IPS-NIHi11 (cell line): ENCODE data around the gene TRAF6.
"Not testable (repeated sequence)": the region's sequence is repeated elsewhere in the genome, so short reads cannot be mapped to it uniquely, and the experiment has no call there.

Experiments
- DNase-seq: peaks from one replicate; pipeline ENCODE4 v3.0.0; 2012; ENCODE audit warnings: mixed read lengths, low spot score

Gene TRAF6, protein sequence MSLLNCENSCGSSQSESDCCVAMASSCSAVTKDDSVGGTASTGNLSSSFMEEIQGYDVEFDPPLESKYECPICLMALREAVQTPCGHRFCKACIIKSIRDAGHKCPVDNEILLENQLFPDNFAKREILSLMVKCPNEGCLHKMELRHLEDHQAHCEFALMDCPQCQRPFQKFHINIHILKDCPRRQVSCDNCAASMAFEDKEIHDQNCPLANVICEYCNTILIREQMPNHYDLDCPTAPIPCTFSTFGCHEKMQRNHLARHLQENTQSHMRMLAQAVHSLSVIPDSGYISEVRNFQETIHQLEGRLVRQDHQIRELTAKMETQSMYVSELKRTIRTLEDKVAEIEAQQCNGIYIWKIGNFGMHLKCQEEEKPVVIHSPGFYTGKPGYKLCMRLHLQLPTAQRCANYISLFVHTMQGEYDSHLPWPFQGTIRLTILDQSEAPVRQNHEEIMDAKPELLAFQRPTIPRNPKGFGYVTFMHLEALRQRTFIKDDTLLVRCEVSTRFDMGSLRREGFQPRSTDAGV

GRCh38 chr11:36509694-36510593, at the start of gene TRAF6:
TSS of gene TRAF6 (minus strand) at chr11:36510272. CDS start at chr11:36501515, 8,757 bp downstream.
- peak; percentile 93 for DNase-seq

DNA sequence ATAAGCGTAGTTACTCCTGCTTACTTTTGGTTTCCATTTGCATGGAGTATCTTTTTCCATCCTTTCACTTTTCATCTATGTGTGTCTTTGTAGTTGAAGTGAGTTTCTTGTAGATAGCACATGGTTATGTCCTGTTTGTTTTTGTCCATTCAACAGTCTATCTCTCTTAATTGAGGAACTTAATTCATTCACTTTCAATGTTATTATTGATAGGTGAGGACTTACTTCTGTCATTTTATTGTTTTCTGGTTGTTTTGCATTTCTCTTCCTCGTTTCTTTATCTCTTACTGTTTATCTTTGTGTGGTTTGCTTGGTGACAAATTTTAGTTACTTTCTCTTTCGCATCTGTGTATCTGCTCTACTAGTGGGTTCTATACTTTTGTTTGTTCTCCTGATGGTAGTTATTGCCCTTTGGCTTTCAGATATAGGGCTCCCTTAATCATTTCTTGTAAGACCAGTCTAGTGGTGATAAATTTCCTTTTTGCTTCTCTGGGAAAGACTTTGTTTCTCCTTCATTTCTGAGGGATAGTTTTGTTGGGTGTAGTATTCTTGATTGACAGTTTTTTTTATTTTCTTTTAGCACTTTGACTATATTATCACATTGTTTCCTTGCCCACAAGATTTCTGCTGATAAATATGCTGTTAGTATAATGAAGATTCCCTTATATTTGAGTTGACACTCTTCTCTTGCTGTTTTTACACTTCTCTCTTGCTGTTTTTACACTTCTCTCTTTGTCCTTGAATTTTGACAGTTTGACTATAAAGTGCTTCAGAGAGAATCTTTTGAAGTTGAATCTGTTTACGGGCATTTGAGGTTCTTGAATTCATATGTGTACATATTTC, 48.7 kb upstream of the TRAF6 start:
- no peak for DNase-seq

DNA sequence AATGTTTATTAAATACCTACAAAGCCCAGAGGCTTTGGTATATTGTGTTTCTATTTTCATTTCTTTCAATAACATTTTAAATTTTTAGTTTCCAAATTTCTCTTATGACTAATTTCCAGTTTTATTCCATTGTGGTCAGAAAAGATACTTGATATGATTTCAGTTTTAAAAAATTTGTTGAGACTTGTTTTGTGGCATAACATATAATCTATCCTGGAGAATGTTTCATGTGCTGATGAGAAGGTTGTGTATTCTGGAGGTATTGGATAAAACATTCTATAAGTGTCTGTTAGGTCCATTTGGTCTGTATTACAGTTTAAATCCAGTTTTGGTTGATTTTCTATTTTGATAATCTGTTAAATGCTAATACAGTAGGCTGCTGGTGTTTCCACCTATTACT, 47.9 kb upstream of the TRAF6 start:
- DNase-seq, result no peak

DNA sequence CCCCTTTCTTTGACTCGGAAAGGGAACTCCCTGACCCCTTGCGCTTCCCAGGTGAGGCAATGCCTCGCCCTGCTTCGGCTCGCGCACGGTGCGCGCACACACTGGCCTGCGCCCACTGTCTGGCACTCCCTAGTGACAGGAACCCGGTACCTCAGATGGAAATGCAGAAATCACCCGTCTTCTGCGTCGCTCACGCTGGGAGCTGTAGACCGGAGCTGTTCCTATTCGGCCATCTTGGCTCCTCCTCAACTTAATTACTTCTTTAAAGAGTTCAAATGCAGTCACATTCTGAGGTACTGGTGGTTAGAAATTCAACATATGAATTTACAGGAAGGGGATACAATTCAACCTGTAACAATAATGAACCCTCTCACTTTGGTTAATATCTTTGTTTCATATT, 47.3 kb upstream of the TRAF6 start:
- DNase-seq, result not testable (repeated sequence)

DNA sequence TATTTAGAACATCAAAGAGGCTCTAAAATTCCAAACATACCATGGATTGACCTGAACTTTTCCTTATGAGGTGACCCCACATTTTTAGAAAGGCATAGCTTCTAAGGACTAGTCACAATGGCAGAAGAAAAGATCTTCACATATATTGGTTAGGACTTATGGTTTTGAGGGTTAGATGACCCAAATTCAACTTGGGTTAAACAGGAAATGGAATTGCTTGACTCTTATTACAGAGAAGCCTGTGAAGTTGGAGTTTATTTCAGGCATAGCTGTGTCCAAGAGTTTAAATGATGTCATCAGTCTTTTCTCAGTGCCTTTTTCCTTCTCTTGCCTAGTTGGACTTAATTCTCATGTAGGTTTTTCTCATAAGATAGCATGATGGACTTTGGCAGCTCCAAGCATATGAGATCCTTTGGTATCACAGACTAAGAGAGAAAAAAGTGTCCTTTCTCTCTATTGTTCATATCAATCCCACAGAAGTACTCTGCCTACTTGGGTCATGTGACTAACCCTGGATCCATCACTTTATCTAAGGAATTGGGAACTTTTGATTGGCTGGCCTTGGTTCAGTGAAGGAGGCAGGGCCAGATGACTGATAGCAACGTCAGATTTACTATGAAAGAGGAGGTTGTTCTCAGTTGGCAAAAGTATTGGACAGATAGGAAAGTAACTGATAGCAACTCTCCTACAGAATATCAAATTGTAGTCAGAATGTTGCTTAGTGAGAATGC, 40.5 kb upstream of the TRAF6 start:
- DNase-seq, result no peak

DNA sequence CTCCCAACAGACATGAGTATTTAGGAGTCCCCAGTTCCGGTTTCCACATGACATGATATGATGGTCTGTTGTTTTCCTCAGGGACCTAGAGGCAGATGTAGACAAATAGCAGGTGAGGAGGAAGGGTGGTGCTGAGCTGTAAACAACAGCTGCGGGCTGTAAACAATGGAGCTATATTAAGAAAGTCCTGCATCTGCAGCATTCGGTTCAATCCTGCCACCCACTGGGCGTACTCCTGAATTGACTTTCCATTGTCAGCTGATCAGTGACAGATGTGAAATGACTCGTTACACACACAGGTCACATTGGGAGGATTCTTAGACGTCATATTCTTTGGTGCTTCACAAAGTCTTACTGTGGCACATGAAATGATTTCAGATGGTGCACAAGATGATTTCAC, 30.9 kb upstream of the TRAF6 start:
- DNase-seq, result peak; percentile 47

DNA sequence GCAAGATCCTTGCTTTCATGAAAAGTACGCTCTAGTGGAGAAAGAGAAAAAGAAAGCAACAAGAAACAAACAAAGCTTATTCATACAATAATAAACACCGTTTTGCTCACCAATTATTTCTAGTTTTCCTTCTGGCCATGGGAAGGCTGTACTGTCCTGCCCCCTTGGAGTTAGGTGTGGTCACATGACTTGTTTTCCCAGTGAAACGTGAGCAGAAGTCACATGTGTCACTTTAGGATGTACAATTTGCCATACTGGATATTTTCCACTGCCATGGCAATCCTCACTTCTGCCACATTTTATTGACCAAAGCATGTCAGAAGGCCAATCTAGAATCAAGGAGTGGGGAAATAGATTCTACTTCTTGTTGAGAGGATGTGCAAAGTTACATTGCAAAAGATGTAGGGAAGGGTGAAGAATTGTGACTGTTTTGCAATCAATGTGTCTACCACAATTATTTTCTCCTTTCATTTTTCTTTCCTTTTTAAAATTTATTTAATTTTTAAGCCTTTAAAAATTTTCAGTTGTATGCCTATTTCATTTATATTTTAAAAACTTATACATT, 24.3 kb upstream of the TRAF6 start:
- DNase-seq, result no peak

- DNase-seq, result no peak
Observed at GRCh38 chr11:36532941-36533601, 23.0 kb upstream of the TRAF6 start.

DNA sequence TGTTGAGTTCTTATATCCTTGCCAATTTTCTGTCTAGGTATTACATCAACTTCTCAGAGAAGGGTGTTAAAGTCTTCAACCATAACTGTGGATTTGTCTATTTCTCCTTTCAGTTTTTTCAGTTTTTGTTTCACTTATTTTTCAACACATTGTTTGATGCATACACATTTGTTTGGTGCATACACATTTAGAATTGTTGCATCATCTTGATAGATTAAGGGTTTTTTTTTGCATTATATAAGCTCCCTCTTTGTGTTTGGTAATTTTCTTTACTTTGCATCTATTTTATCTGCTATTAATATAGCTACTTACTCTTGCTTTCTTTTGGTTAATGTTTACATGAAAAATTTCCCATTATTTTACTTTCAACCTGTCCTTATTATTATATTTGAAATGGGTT, 20.8 kb upstream of the TRAF6 start:
- DNase-seq, result no peak

DNA sequence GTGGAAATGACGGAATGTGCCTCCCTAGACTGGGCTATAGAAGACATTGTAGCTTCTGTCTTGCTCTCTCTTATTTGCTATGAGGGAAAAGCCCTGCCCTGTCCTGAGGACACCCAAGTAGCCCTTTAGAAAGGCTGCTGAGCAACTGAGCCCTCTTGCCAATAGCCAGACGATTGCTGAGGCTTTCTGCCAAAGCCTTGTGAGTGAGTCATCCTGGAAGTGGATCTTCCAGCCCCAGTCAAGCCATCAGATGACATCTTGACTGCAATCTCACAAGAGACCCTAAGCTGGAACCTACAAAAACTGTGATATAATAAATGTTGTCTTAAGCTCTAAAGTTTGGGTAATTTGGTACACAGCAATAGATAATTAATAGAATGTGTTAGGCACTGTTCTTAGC, 3.9 kb upstream of the TRAF6 start:
- DNase-seq, result no peak

GRCh38 chr11:36512016-36512415, 1.9 kb upstream of the TRAF6 start:
- no peak for DNase-seq

DNA sequence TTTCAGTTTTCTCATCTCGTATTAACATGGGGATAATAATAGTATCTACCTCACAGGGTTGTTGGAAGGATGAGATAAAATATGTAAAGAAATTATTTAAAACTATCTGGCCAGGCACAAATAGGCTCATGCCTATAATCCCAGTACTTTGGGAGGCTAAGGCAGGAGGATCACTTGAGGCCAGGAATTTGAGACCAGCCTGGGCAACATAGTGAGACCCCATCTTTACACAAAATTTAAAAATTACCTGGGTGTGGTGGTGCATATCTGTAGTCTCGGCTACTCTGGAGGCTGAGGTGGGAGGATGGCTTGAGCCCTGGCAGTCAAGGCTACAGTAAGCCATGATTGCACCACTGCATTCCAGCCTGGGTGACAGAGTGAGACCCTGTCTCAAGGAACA, 990 bp upstream of the TRAF6 start:
- not testable (repeated sequence) for DNase-seq

DNA sequence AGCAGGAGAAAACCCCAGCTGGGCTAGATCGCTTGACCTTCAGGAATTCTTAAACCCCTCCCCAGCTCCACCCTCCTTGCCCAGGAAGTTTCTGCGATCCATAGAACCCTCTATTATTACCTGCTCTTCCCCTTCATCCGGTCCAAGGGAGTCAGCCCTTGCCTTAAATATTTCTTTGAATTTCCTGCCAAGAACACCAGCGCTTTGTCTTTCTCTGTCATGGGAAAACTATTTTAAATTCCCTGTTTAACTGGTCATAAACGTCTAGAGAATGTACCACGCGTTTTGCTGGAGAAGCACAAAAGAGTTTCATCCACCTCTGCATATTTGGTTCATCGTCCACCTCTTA, 496 bp upstream of the TRAF6 start:
- DNase-seq, result peak; percentile 47

GRCh38 chr11:36509201-36509639, 852 bp downstream of the TRAF6 start:
- DNase-seq, result no peak

- DNase-seq, result no peak
Observed at GRCh38 chr11:36508743-36509142, 1.3 kb downstream of the TRAF6 start.

DNA sequence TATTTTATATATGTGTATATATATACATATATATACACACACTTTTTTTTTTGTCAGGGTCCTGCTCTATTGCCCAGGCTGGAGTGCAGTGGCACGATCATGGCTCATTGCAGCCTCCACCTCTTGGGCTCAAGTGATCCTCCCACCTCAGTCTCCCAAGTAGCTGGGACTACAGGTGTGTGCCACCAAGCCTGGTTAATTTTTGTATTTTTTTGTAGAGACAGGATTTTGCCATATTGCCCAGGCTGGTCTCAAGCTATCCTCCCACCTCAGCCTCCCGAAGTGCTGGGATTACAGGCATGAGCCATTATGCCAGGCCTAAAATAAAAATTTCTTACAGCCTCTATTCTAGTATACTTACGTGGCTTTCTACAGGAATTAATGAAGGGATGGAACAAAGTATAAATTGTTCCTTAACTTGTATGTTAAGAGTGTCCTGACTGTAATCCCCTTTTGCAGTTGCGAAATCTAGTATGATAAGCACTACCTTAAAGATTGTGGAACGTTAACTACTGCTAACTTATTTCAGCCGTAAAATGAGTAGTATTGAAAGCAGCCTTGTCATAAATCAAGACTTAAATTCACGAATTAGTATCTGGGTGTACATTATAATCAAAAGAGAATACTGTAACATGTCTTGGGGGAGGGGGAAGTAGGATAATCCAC, 2.1 kb downstream of the TRAF6 start:
- no peak for DNase-seq

DNA sequence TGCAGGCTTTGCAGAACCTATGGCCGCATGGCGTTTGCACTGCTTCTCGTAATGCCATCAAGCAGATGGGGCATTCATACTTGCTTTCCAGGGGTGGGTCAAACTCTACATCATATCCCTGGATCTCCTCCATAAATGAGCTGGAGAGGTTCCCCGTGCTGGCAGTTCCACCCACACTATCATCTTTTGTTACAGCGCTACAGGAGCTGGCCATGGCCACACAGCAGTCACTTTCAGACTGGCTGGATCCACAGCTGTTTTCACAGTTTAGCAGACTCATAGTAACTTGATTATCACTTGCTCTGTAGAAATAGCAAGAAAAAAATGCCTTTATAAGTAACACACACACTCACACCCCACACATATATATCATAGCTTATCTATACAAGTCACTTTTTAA, 8.8 kb downstream of the TRAF6 start:
- no peak for DNase-seq

GRCh38 chr11:36500315-36500721, 9.8 kb downstream of the TRAF6 start:
- peak; percentile 14 for DNase-seq

DNA sequence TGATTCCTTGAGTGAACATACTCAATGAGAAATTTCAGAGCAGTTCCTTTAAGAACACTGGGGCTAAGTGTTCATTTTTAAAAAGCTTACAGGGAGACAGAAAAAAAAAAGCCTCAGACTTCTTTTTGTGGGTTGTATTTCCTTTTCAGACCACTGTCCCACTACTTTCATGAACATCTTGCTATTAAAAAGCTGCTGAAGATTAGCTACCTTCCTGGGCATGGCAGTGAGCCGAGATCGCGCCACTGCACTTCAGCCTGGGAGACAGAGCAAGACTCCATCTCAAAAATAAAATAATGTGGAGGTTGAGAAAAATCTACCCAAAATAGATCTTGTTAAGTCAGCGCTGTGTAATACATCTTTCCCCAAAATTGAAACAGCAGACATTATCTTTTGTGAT, 10.8 kb downstream of the TRAF6 start:
- DNase-seq, result no peak

DNA sequence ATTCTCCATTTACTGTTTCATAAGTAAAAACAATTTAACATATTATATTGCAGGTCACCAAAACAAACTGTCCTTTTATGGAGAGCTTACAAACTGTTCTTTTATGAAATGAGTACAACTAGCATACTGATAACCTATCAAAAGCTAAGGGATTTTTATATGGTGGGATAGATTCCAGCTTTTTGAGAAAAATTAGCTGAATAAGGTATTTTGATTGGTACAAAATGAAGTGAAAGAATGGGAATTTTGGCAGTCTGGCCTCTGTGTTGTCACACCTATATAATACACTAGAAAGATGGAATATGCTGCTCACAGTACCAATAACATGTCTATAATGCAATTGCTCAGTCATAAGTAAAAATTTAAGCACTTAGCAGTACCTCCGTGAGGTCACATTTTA, 11.4 kb downstream of the TRAF6 start:
- DNase-seq, result no peak
